Testis (tissue), 2 donors: ENCODE measurements around the gene REL.

Experiments used
- POLR2A ChIP-seq: fragments of 450-650 bp; IDR thresholded peaks from one replicate; pipeline ENCODE4 v1.6.1; 2017; ENCODE audit warnings: antibody characterized with exemption, mild to moderate bottlenecking, moderate library complexity
- TF ChIP-seq, protein P1 (sequence below), 3 experiments: fragments of 450-650 bp in 2 of 3; fragments of 200-600 bp in 1 of 3; sonication (generic) in 1 of 3; IDR thresholded peaks; one replicate each; pipeline ENCODE4 v1.5.1; 2016 to 2019; ENCODE audit warnings: antibody characterized with exemption in 3 of 3, mild to moderate bottlenecking in 2 of 3, moderate library complexity in 1 of 3

- TF ChIP-seq, protein P1, sequence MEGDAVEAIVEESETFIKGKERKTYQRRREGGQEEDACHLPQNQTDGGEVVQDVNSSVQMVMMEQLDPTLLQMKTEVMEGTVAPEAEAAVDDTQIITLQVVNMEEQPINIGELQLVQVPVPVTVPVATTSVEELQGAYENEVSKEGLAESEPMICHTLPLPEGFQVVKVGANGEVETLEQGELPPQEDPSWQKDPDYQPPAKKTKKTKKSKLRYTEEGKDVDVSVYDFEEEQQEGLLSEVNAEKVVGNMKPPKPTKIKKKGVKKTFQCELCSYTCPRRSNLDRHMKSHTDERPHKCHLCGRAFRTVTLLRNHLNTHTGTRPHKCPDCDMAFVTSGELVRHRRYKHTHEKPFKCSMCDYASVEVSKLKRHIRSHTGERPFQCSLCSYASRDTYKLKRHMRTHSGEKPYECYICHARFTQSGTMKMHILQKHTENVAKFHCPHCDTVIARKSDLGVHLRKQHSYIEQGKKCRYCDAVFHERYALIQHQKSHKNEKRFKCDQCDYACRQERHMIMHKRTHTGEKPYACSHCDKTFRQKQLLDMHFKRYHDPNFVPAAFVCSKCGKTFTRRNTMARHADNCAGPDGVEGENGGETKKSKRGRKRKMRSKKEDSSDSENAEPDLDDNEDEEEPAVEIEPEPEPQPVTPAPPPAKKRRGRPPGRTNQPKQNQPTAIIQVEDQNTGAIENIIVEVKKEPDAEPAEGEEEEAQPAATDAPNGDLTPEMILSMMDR (IDR thresholded peaks at IDR 0.05) = no peak
- no peak for TF ChIP-seq POLR2A
Measured at GRCh38 chr2:60974652-60975051, 93.3 kb downstream of the REL start.
